HL-60 (cell line): ENCODE measurements around the gene TRERF1.

Source experiments
- DNase-seq, 2 experiments: peaks; one replicate each; pipeline ENCODE4 v3.0.0-alpha.2; 2010 to 2020; ENCODE audit warnings: low read depth in 1 of 2, low spot score in 1 of 2
- H3K27ac ChIP-seq: fragments of 250-450 bp; sonication (Bioruptor Pico); replicated peaks from 2 replicates; pipeline ENCODE4 v1.5.1; 2020; ENCODE audit warnings: mild to moderate bottlenecking, moderate library complexity
- H3K27me3 ChIP-seq: fragments of 250-450 bp; sonication (Bioruptor Pico); 2 replicates; pipeline ENCODE4 v1.5.1; 2021; ENCODE audit warnings: mild to moderate bottlenecking, moderate library complexity; ENCODE audit not compliant: insufficient read depth, poor library complexity, severe bottlenecking
- H3K4me3 ChIP-seq: replicated peaks from 2 replicates; pipeline ENCODE4 v1.5.1; 2011; ENCODE audit warnings: mild to moderate bottlenecking, control low read depth, low read length; ENCODE audit not compliant: insufficient read depth
- GABPA ChIP-seq: IDR thresholded peaks from 2 replicates; pipeline ENCODE4 v1.6.1; 2012; ENCODE audit warnings: low read depth
- POLR2AphosphoS5 ChIP-seq: IDR thresholded peaks from 2 replicates; pipeline ENCODE4 v1.6.1; 2012; ENCODE audit warnings: low read depth
- REST ChIP-seq: IDR thresholded peaks from 2 replicates; pipeline ENCODE4 v1.6.1; 2012; ENCODE audit warnings: low read depth; ENCODE audit not compliant: insufficient replicate concordance
- SPI1 ChIP-seq: IDR thresholded peaks from 2 replicates; pipeline ENCODE4 v1.6.1; 2012; ENCODE audit warnings: low read depth, mild to moderate bottlenecking, borderline replicate concordance
- TF ChIP-seq, protein P1 (sequence below): IDR thresholded peaks from one replicate; pipeline ENCODE4 v1.5.1; 2011; ENCODE audit warnings: low read length, control low read depth, inconsistent platforms; ENCODE audit not compliant: insufficient read depth

Gene TRERF1

GRCh38 chr6:42359021-42359420 lies 92.7 kb downstream of the TRERF1 start:
- DNase-seq, result no peak
- H3K4me3 ChIP-seq, result no peak overlapping the region
- TF ChIP-seq POLR2AphosphoS5 (no peak), GABPA (no peak), SPI1 (no peak), REST (no peak)
- TF ChIP-seq, protein P1, sequence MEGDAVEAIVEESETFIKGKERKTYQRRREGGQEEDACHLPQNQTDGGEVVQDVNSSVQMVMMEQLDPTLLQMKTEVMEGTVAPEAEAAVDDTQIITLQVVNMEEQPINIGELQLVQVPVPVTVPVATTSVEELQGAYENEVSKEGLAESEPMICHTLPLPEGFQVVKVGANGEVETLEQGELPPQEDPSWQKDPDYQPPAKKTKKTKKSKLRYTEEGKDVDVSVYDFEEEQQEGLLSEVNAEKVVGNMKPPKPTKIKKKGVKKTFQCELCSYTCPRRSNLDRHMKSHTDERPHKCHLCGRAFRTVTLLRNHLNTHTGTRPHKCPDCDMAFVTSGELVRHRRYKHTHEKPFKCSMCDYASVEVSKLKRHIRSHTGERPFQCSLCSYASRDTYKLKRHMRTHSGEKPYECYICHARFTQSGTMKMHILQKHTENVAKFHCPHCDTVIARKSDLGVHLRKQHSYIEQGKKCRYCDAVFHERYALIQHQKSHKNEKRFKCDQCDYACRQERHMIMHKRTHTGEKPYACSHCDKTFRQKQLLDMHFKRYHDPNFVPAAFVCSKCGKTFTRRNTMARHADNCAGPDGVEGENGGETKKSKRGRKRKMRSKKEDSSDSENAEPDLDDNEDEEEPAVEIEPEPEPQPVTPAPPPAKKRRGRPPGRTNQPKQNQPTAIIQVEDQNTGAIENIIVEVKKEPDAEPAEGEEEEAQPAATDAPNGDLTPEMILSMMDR, result no peak
- H3K27me3 ChIP-seq, result no peaks in the 10 kb centered on the region
- H3K27ac ChIP-seq, result no peak overlapping the region

GRCh38 chr6:42355416-42355815 lies 96.3 kb downstream of the TRERF1 start:
- TF ChIP-seq SPI1, result no peak
- TF ChIP-seq POLR2AphosphoS5, result no peak
- TF ChIP-seq REST, result no peak
- no peak for TF ChIP-seq GABPA
- TF ChIP-seq, protein P1, result no peak
- H3K27ac ChIP-seq, result no peak overlapping the region
- no peak for DNase-seq
- no peak overlapping the region for H3K4me3 ChIP-seq
- no peaks in the 10 kb centered on the region for H3K27me3 ChIP-seq

GRCh38 chr6:42354702-42355101 lies 97.0 kb downstream of the TRERF1 start:
- Histone ChIP-seq H3K27me3 (no peaks in the 10 kb centered on the region), H3K4me3 (no peak overlapping the region), H3K27ac (no peak overlapping the region)
- TF ChIP-seq, protein P1, result no peak
- TF ChIP-seq POLR2AphosphoS5, result no peak
- TF ChIP-seq SPI1, result no peak
- no peak for TF ChIP-seq REST
- TF ChIP-seq GABPA, result no peak
- DNase-seq, result no peak
